ENCODE data around the gene MUC4. TPM values are rescaled to one million over a fixed set of nuclear protein-coding genes. Genes with fewer than 3 reads are reported as not detected.

MUC4 gene
- total RNA-seq, 1 experiment from 2014 or later, result not detected

- CTCF ChIA-PET, result no interaction called here
- H3K36me3 ChIP-seq (ENCODE audit: low read depth, low read length), result no peaks in the 10 kb centered on the region
- 0 out of 2 replicates have a peak, but pooled peaks cover 4% of the 10 kb centered on the region for H3K4me1 ChIP-seq (ENCODE audit: insufficient read depth, low read length)
- no peaks in the 10 kb centered on the region for H3K79me2 ChIP-seq (ENCODE audit: low read length)
- no peak overlapping the region for H3K4me2 ChIP-seq (ENCODE audit: low read length)
- no peaks in the 10 kb centered on the region for H3K9me2 ChIP-seq (replicated peaks; ENCODE audit: low read length)
- no peaks in the 10 kb centered on the region for H3K27me3 ChIP-seq (ENCODE audit: low read length)
- POLR2A ChIA-PET (ENCODE audit: unreplicated experiment), result no interaction called here
- no peak overlapping the region for H3K9ac ChIP-seq (ENCODE audit: low read length)
- no TSS peak for BruUV-seq (replicated peaks)
- no peaks in the 10 kb centered on the region for H4K20me1 ChIP-seq (ENCODE audit: low read length)
- no peak for TF ChIP-seq EZH2 (IDR thresholded peaks at IDR 0.05; ENCODE audit: low read length, unreplicated experiment)
- TF ChIP-seq EZH2phosphoT487 (IDR thresholded peaks at IDR 0.05; ENCODE audit: borderline replicate concordance, low read length), result no peak
- no peak for TF ChIP-seq CTCF (conservative IDR thresholded peaks at IDR 0.05; ENCODE audit: low read depth, low read length)
- H3K4me3 ChIP-seq (ENCODE audit: low read length), result no peak overlapping the region
- no peak overlapping the region for H3K27ac ChIP-seq (ENCODE audit: low read length)
- H3F3A ChIP-seq (ENCODE audit: low read length, unreplicated experiment), result no peaks in the 10 kb centered on the region
- DNase-seq (no peak), ATAC-seq (no peak)
- intact Hi-C loops (cut with micrococcal nuclease), result no loop called here
- H3K9me3 ChIP-seq (ENCODE audit: low read length), result no peaks in the 10 kb centered on the region
- H2AFZ ChIP-seq (ENCODE audit: low read length), result no peak overlapping the region
Observed at GRCh38 chr3:195856410-195857084, 44.8 kb upstream of the MUC4 start.

DNA sequence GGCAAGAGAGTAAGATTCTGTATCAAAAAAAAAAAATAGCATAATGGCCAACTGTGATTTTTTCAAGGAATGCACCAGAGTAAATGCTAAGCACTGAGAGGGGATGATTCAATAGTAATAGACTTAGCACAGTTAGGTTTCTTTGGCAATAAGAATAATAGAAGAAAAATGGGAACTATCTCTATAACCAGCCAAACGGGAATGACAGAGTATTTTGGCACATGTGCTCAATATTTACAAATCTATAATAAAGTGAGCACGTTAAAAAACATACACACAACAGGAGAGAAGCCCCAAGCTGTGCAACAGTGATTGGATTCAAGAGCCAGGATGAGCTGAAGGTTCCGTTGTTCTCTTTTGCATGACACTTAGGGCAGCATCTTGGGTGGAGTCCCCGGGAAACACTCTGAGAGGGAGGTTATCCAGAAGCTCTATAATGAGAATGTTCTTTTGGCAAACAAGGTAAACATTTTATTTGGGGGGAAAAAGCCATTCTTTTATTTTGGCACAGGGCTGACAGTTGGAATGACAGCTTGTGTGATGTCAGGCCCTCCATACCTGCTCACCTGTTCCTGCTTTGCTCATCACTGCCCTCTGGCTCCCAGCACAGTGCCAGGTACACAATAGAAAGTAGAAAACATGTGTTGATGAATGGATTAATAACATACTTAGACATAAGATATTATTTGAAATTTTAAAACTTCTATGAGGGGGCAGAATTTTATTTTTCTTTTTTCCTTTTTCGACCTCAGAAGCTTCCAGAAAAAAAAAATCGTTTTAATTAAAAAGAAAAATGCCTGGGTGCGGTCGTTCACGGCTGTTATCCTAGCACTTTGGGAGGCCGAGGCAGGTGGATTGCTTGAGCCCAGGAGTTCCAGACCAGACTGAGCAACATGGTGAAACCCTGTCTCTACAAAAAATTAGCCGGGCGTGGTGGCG, 44.0 kb upstream of the MUC4 start:
- Histone ChIP-seq H3K27ac (ENCODE audit: low read length) (no peak overlapping the region), H3K9ac (ENCODE audit: low read length) (no peak overlapping the region), H3K36me3 (ENCODE audit: low read depth, low read length) (no peaks in the 10 kb centered on the region), H3F3A (ENCODE audit: low read length, unreplicated experiment) (no peaks in the 10 kb centered on the region), H4K20me1 (ENCODE audit: low read length) (no peaks in the 10 kb centered on the region), H2AFZ (ENCODE audit: low read length) (no peak overlapping the region), H3K9me2 (replicated peaks; ENCODE audit: low read length) (no peaks in the 10 kb centered on the region), H3K79me2 (ENCODE audit: low read length) (no peaks in the 10 kb centered on the region), H3K4me2 (ENCODE audit: low read length) (no peak overlapping the region), H3K4me1 (ENCODE audit: insufficient read depth, low read length) (0 out of 2 replicates have a peak, but pooled peaks cover 4% of the 10 kb centered on the region), H3K27me3 (ENCODE audit: low read length) (no peaks in the 10 kb centered on the region), H3K9me3 (ENCODE audit: low read length) (no peaks in the 10 kb centered on the region), H3K4me3 (ENCODE audit: low read length) (no peak overlapping the region)
- POLR2A ChIA-PET (ENCODE audit: unreplicated experiment), result no interaction called here
- ATAC-seq, result peak; percentile 29; the same call in 1 of the 2 replicates
- TF ChIP-seq EZH2phosphoT487 (IDR thresholded peaks at IDR 0.05; ENCODE audit: borderline replicate concordance, low read length) (no peak), CTCF (conservative IDR thresholded peaks at IDR 0.05; ENCODE audit: low read depth, low read length) (peak; percentile 62)
- DNase-seq, result peak; percentile 53
- intact Hi-C loops (cut with micrococcal nuclease), result no loop called here
- CTCF ChIA-PET, result no interaction called here
- BruUV-seq (replicated peaks), result no TSS peak
